ENCODE results near the gene CES3.
A peak's percentile ranks its signal among the peaks of the same experiment; 100 is the strongest.
"Not testable (repeated sequence)": the region's sequence is repeated elsewhere in the genome, so short reads cannot be mapped to it uniquely, and the experiment has no call there.

The CES3 gene

GRCh38 chr16:66926961-66927436 lies 34.1 kb upstream of the CES3 start:
- peak; percentile 100 for DNase-seq (ENCODE audit: low spot score)
- FAIRE-seq, result peak; percentile 98

- DNase-seq (ENCODE audit: low spot score) (peak; percentile 94), FAIRE-seq (peak; percentile 91)
Observed at GRCh38 chr16:66927918-66928649, 33.0 kb upstream of the CES3 start.

- DNase-seq (ENCODE audit: low spot score) (no peak), FAIRE-seq (no peak)
Observed at GRCh38 chr16:66928702-66929388, 32.2 kb upstream of the CES3 start.

- peak; percentile 81 for FAIRE-seq
Observed at GRCh38 chr16:66930189-66930588, 30.9 kb upstream of the CES3 start.

GRCh38 chr16:66931665-66932064 lies 29.4 kb upstream of the CES3 start:
- no peak for FAIRE-seq
- no peak for DNase-seq (ENCODE audit: low spot score)

More at GRCh38 chr16:66930189-66930588, 30.9 kb upstream of the CES3 start:
- peak; percentile 96 for DNase-seq (ENCODE audit: low spot score)

- FAIRE-seq (no peak), DNase-seq (ENCODE audit: low spot score) (no peak)
Observed at GRCh38 chr16:66932076-66932475, 29.0 kb upstream of the CES3 start.

- DNase-seq (ENCODE audit: low spot score), result peak; percentile 16
- FAIRE-seq, result no peak
Observed at GRCh38 chr16:66933776-66934137, 27.3 kb upstream of the CES3 start.

GRCh38 chr16:66934138-66934838 lies 26.8 kb upstream of the CES3 start, which contains the start of gene CIAO2B:
Gene CIAO2B, minus strand, starts transcription at chr16:66934402. Its CDS starts 38 bp downstream, at chr16:66934364.
- FAIRE-seq, result no peak
- DNase-seq (ENCODE audit: low spot score), result peak; percentile 65

GRCh38 chr16:66934839-66935313 lies 26.2 kb upstream of the CES3 start:
- FAIRE-seq; DNase-seq (ENCODE audit: low spot score): not testable (repeated sequence)

GRCh38 chr16:66935314-66936011 lies 25.6 kb upstream of the CES3 start, which contains the start of gene CES2:
Gene CES2, plus strand, starts transcription at chr16:66935516. Its CDS starts 120 bp downstream, at chr16:66935636.
- FAIRE-seq (peak; percentile 50), DNase-seq (ENCODE audit: low spot score) (peak; percentile 59)

- no peak for FAIRE-seq
- no peak for DNase-seq (ENCODE audit: low spot score)
Observed at GRCh38 chr16:66936462-66936861, 24.6 kb upstream of the CES3 start.

GRCh38 chr16:66936889-66937554 lies 24.0 kb upstream of the CES3 start:
- DNase-seq (ENCODE audit: low spot score), result no peak
- no peak for FAIRE-seq

- no peak for DNase-seq (ENCODE audit: low spot score)
- no peak for FAIRE-seq
Observed at GRCh38 chr16:66937725-66938337, 23.2 kb upstream of the CES3 start.

GRCh38 chr16:66939366-66939765 lies 21.7 kb upstream of the CES3 start:
- no peak for FAIRE-seq
- no peak for DNase-seq (ENCODE audit: low spot score)

- DNase-seq (ENCODE audit: low spot score) (no peak), FAIRE-seq (no peak)
Observed at GRCh38 chr16:66940236-66940635, 20.8 kb upstream of the CES3 start.

- no peak for DNase-seq (ENCODE audit: low spot score)
- FAIRE-seq, result no peak
Observed at GRCh38 chr16:66942981-66943380, 18.1 kb upstream of the CES3 start.

- FAIRE-seq (no peak), DNase-seq (ENCODE audit: low spot score) (no peak)
Observed at GRCh38 chr16:66943426-66944053, 17.5 kb upstream of the CES3 start.

- FAIRE-seq (no peak), DNase-seq (ENCODE audit: low spot score) (no peak)
Observed at GRCh38 chr16:66944054-66944441, 17.0 kb upstream of the CES3 start.

GRCh38 chr16:66944971-66945370 lies 16.1 kb upstream of the CES3 start:
- FAIRE-seq, result not testable (repeated sequence)

GRCh38 chr16:66945939-66946338 lies 15.1 kb upstream of the CES3 start:
- FAIRE-seq, result no peak
- DNase-seq (ENCODE audit: low spot score), result no peak

More at GRCh38 chr16:66944971-66945370, 16.1 kb upstream of the CES3 start:
- DNase-seq (ENCODE audit: low spot score), result not testable (repeated sequence)
